IPS-NIHi7 (cell line): Measurements from ENCODE around the gene PAX2.
"Not testable (repeated sequence)": the region's sequence is repeated elsewhere in the genome, so short reads cannot be mapped to it uniquely, and the experiment has no call there.

Experiments used
- DNase-seq: peaks from one replicate; pipeline ENCODE4 v3.0.0; 2012; ENCODE audit warnings: mixed read lengths; ENCODE audit errors: extremely low spot score

PAX2 gene

GRCh38 chr10:100744987-100745881, at the start of gene PAX2:
Gene PAX2 (plus strand): TSS chr10:100745582. CDS start chr10:100746261, 679 bp downstream.
- DNase-seq, result peak; percentile 74

DNA sequence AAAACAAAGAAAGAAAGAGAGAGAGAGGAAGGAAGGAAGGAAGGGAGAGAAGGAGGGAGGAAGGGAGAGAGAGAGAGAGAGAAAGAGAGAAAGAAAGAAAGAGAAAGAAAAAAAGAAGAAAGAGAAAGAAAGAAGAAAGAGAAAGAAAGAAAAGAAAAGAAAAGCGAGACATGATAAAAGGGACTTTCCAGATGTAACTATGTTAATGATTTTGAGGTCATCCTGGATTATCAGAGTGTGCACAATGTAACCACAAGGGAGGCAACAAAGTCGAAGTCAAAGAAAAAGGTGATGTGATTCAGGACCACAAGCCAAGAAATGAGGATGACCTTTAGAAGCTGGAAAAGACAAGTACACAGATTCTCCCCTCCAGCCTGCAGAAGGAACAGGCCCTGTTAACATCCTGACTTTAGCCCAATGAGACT, 48.9 kb upstream of the PAX2 start:
- no peak for DNase-seq

DNA sequence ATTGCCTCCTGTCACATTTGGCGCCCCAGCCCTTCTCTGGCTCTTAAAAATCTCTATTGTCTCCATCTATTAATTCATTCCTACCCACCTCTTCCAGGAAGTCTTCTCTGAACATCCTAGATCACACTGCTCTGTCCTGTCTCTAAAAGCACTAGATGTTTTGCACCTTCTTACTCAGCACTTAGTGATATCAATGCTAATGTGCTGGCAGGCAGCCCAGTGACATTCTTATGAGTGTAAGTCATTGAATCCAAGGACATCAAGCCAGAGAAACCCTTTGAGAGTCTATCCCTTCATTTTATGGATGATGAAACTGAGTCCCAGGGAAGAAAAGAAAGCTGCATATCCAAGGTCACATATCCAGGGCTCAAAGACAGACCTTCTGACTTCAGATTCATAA, 48.3 kb upstream of the PAX2 start:
- no peak for DNase-seq

GRCh38 chr10:100697631-100698030, 47.8 kb upstream of the PAX2 start:
- no peak for DNase-seq

DNA sequence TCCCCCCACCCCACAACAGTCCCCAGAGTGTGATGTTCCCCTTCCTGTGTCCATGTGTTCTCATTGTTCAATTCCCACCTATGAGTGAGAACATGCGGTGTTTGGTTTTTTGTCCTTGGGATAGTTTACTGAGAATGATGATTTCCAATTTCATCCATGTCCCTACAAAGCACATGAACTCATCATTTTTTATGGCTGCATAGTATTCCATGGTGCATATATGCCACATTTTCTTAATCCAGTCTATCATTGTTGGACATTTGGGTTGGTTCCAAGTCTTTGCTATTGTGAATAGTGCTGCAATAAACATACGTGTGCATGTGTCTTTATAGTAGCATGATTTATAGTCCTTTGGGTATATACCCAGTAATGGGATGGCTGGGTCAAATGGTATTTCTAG, 43.7 kb upstream of the PAX2 start:
- not testable (repeated sequence) for DNase-seq

DNA sequence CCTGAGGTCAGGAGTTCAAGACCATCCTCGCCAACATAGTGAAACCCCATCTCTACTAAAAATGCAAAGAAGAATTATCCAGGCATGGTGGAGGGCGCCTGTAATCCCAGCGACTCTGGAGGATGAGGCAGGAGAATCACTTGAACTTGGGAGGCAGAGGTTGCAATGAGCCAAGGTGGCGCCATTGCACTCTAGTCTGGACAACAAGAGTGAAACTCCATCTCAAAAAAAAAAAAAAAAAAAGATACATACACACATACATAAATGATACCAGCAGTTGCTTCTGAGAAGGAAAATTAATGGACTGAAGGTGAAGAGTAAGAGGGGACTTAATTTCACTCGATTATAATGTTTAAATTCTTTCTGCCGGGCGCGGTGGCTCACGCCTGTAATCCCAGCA, 40.2 kb upstream of the PAX2 start:
- no peak for DNase-seq

DNA sequence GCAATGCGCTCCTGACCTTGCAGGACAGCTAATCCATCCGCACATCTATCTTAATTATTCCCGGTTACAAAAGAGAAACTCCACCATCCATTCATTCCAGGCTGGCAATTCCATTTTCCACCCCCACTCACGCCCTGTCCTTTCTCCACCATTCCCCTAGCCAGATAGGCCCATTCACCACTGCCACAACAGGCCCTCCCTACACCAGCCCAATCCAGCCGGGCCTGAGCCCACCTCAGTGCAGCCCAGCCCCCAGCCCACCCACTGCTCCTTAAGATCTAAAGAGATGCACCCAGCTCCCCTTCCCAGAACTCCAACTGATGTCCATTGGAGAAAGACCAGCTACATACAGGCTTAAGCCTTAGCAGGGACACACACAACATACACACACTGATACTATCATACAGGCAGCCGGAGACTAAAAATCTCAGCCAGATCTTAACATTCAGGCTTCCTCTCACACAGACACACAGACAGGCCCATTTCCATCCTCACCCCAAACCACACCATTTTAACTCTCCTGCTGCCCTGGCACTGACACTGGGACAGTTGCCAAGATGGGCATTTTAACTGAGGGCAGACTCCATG, 38.0 kb upstream of the PAX2 start:
- no peak for DNase-seq

DNA sequence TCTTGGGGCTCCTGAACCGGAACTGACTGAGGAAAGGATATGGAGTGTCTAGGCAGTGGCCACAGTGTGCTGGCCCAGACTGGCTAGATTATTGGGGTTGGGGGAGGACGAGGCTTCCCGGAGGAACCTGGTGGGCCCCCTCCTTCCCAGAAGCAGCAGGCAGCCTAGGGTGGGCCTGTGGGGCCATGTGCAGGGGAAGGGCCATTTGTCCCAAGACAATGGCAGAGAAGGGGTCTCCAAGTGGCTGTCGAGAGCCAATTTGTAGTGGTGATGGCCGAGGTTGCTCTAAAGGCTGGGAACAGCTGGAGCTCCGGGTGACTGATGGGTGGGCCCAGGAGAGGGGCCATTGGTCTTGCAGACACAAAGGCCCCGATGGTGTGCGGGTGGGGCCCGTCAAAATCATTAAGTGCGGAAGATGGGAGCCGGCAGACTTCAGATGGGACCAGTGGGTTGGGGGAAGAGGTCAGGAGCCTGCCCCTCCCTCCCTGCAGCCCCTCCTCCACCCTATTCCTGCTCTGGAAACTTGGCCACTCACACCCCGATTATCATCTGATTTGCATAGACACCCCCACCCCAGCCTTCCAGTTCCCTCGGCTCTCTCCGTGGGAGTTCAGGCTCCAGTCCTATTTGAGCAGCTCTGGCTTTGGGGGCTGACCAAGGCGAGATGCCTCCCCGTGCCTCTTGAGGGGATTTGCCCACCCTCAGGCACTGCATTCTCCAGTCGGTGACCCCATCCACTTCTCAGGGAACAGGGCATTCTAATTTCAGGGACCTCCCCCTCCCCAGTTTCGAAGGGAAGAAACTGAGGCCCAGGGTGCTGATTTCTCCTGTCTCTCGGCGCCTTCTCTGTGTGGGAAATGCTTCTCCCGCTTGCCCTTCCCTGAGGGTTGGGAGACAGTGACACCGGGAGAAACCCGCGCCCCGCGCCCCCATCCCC, 36.0 kb upstream of the PAX2 start:
- DNase-seq, result no peak

GRCh38 chr10:100710151-100710871, 35.1 kb upstream of the PAX2 start:
- no peak for DNase-seq

GRCh38 chr10:100713049-100713858, 32.1 kb upstream of the PAX2 start:
- DNase-seq, result peak; percentile 57

- DNase-seq, result no peak
These were observed 31.4 kb upstream of the PAX2 start for GRCh38 chr10:100713859-100714565.

DNA sequence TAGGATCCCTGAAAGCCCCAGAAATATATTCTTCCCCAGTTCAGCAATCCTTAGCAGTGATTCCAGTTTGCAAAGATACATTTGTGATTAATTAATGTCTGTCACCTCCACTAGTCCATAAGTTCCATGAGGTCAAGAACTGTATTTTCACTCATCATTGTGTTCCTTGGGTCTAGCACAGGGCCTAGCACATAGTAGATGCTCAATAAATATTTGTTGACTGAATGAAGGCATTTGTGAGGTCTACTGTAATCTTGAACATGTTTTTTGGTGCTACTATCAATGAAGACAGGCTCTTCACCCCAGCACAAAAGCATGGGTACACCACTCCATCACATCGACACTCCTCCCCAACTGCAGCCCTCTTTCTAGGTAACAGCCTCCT, 30.8 kb upstream of the PAX2 start:
- DNase-seq, result no peak

DNA sequence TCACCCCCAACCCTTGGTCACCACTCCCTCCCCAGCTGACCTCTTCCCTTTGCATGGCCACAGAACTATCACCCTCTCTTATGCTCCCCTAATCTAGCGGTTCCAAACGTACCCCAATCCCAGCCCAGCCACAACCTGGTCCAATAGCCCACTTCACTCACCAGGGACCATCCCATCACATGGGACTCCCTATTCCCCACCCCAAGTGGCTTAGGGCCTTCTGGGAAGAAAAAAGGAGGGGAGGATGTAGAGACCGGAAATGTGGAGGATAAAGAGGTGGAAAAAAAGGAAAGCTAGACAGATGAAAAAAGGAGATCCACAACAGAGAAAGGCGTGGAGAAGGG, 30.3 kb upstream of the PAX2 start:
- DNase-seq, result no peak

- peak; percentile 70 for DNase-seq
These were observed 29.7 kb upstream of the PAX2 start for GRCh38 chr10:100715445-100716385.

DNA sequence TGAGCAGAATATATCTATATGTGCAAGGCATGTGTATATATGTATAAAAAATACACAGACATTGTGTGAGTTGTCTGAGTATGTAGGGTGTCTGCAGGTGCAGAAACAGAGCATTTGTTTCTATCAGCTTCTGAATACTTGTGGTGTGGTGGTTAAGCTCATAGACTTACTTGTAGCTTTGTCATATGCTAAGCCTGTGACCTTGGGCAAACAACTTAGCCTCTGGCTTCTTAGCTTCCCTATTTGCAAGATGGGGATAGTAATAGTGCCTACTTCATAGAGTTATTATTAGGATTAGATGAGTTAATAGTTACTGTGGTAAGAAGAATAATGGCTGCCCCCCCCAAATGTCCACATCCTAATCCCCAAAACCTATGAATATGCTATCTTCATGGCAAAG, 28.2 kb upstream of the PAX2 start:
- DNase-seq, result no peak

DNA sequence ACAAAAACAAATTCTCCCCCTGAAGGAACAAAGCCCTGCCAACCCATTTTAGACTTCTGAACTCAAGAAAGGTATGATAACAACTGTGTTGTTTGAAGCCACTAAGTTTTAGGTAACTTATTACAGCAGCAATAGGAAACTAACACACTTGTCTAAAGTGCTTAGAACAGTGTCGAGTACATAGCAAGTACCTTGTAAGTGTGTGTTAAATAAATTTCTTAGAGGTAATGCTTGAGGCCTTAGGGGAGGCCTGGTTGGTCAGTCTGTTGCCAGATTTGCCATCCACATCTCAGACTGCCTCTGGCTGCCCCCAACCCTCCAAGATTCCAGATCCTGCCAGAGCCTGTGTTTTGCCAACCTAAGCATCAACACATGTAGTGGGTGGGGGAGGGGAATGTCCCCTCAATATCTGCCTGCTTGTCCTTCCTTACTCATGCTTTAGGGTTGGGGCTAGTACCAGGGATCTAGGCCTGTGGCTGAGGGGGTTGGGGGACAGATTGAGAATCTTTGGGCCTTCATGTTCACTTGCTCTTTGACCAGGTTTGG, 27.1 kb upstream of the PAX2 start:
- no peak for DNase-seq

DNA sequence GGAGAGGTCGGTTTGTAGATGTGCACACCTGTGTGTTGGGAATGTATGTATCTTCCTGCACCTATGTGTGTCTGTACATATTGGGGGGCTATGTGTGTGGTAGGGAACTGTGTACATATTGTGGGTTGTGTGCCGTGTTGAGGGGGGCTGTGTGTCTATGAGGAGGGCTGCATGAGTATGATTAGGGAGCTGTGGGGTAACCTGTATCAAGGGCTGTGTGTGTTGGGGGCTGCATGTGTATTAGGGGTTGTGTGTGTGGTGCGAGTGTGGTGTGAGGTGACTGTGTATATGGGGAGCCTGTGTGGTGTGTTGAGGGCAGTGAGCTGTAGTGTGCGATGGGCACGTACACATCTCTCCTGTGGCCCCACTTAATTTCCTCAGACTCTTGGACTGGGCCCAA, 22.2 kb upstream of the PAX2 start:
- no peak for DNase-seq

- DNase-seq, result no peak
These were observed 21.4 kb upstream of the PAX2 start for GRCh38 chr10:100723770-100724530.
